ENCODE data around the gene SPRING1. TPM values are rescaled to one million over a fixed set of nuclear protein-coding genes. Genes with fewer than 3 reads are reported as not detected.
A peak's percentile ranks its signal among the peaks of the same experiment; 100 is the strongest.

SPRING1 gene
- total and polyA plus RNA-seq, 2 of the 13 experiments (the other 11 are each of a cell fraction or from before 2014, with no cell fraction given) = 20.0 to 51.8 TPM

GRCh38 chr12:116734156-116734768 lies 3.6 kb downstream of the SPRING1 start (continued):
- TF ChIP-seq TARDBP (CRISPR knock-in tag; IDR thresholded peaks at IDR 0.05) (peak; percentile 51; the same call in 1 of the 2 replicates), ZFYVE20 (CRISPR knock-in tag; IDR thresholded peaks at IDR 0.05; ENCODE audit: borderline replicate concordance, low read depth) (no peak), POLR2AphosphoS2 (IDR thresholded peaks at IDR 0.05; ENCODE audit: low read depth, low read length) (no peak), SOX13 (IDR thresholded peaks at IDR 0.05) (no peak; the same call in 1 of the 2 replicates), SOX13 (CRISPR knock-in tag; conservative IDR thresholded peaks at IDR 0.05 in 1 of 2, IDR thresholded peaks at IDR 0.05 in 1 of 2) (peak in 1 of 2 experiments; percentile 86; a peak in 2 of 4 replicates), ZNF143 (CRISPR knock-in tag; IDR thresholded peaks at IDR 0.05) (no peak), FOXA3 (CRISPR knock-in tag; IDR thresholded peaks at IDR 0.05) (peak; percentile 82), KAT2B (IDR thresholded peaks at IDR 0.05; ENCODE audit: borderline replicate concordance, low read depth, low read length) (peak; percentile 28; the same call in 1 of the 2 replicates), RARA (CRISPR knock-in tag; IDR thresholded peaks at IDR 0.05) (peak; percentile 90), HDAC2 (CRISPR knock-in tag; IDR thresholded peaks at IDR 0.05) (peak; percentile 84), ZNF563 (CRISPR knock-in tag; IDR thresholded peaks at IDR 0.05) (no peak), GATAD2A (CRISPR knock-in tag; IDR thresholded peaks at IDR 0.05) (peak; percentile 87), ZBTB7B (CRISPR knock-in tag; IDR thresholded peaks at IDR 0.05) (0 out of 2 replicates have a peak, but pooled peaks have one; percentile 25), KAT8 (CRISPR knock-in tag; IDR thresholded peaks at IDR 0.05) (0 out of 2 replicates have a peak, but pooled peaks have one; percentile 49), XRCC5 (optimal IDR thresholded peaks at IDR 0.05; ENCODE audit: low read length) (no peak), TEAD3 (CRISPR knock-in tag; optimal IDR thresholded peaks at IDR 0.05; ENCODE audit: borderline replicate concordance) (peak; percentile 83), CEBPB (IDR thresholded peaks at IDR 0.05; ENCODE audit: borderline replicate concordance, low read depth, low read length) (peak; percentile 55; the same call in 1 of the 2 replicates), ELF3 (CRISPR knock-in tag; IDR thresholded peaks at IDR 0.05) (0 out of 2 replicates have a peak, but pooled peaks have one; percentile 21), ASH2L (IDR thresholded peaks at IDR 0.05; ENCODE audit: insufficient read length, low read depth, low read length) (peak; percentile 32), FOXO1 (CRISPR knock-in tag; IDR thresholded peaks at IDR 0.05) (0 out of 2 replicates have a peak, but pooled peaks have one; percentile 34), PHF5A (CRISPR knock-in tag; IDR thresholded peaks at IDR 0.05; ENCODE audit: low read depth, unreplicated experiment) (peak; percentile 34), THAP11 (CRISPR knock-in tag; IDR thresholded peaks at IDR 0.05) (peak; percentile 28; the same call in 1 of the 2 replicates), FOXJ3 (CRISPR knock-in tag; IDR thresholded peaks at IDR 0.05; ENCODE audit: borderline replicate concordance) (peak; percentile 65; the same call in 1 of the 2 replicates)
- TF ChIP-seq, protein P1, sequence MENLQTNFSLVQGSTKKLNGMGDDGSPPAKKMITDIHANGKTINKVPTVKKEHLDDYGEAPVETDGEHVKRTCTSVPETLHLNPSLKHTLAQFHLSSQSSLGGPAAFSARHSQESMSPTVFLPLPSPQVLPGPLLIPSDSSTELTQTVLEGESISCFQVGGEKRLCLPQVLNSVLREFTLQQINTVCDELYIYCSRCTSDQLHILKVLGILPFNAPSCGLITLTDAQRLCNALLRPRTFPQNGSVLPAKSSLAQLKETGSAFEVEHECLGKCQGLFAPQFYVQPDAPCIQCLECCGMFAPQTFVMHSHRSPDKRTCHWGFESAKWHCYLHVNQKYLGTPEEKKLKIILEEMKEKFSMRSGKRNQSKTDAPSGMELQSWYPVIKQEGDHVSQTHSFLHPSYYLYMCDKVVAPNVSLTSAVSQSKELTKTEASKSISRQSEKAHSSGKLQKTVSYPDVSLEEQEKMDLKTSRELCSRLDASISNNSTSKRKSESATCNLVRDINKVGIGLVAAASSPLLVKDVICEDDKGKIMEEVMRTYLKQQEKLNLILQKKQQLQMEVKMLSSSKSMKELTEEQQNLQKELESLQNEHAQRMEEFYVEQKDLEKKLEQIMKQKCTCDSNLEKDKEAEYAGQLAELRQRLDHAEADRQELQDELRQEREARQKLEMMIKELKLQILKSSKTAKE (CRISPR knock-in tag; IDR thresholded peaks at IDR 0.05; ENCODE audit: borderline replicate concordance) = peak; percentile 88
- TF ChIP-seq, protein P2, sequence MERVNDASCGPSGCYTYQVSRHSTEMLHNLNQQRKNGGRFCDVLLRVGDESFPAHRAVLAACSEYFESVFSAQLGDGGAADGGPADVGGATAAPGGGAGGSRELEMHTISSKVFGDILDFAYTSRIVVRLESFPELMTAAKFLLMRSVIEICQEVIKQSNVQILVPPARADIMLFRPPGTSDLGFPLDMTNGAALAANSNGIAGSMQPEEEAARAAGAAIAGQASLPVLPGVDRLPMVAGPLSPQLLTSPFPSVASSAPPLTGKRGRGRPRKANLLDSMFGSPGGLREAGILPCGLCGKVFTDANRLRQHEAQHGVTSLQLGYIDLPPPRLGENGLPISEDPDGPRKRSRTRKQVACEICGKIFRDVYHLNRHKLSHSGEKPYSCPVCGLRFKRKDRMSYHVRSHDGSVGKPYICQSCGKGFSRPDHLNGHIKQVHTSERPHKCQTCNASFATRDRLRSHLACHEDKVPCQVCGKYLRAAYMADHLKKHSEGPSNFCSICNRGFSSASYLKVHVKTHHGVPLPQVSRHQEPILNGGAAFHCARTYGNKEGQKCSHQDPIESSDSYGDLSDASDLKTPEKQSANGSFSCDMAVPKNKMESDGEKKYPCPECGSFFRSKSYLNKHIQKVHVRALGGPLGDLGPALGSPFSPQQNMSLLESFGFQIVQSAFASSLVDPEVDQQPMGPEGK (CRISPR knock-in tag; IDR thresholded peaks at IDR 0.05) = peak; percentile 62; the same call in 1 of the 2 replicates
- TF ChIP-seq, protein P3, sequence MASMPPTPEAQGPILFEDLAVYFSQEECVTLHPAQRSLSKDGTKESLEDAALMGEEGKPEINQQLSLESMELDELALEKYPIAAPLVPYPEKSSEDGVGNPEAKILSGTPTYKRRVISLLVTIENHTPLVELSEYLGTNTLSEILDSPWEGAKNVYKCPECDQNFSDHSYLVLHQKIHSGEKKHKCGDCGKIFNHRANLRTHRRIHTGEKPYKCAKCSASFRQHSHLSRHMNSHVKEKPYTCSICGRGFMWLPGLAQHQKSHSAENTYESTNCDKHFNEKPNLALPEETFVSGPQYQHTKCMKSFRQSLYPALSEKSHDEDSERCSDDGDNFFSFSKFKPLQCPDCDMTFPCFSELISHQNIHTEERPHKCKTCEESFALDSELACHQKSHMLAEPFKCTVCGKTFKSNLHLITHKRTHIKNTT (CRISPR knock-in tag; IDR thresholded peaks at IDR 0.05) = no peak
- TF ChIP-seq, protein P4, sequence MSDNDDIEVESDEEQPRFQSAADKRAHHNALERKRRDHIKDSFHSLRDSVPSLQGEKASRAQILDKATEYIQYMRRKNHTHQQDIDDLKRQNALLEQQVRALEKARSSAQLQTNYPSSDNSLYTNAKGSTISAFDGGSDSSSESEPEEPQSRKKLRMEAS (IDR thresholded peaks at IDR 0.05) = 0 out of 2 replicates have a peak, but pooled peaks have one; percentile 24

Measured in HepG2 (cell line).